DND-41 (cell line): ENCODE data around the gene HLF.

Source experiments
- ATAC-seq: fragments of 200-7000 bp; cut with Tn5 transposase; 3 replicates; pipeline ENCODE4 v1.9.1; 2021; ENCODE audit warnings: low read depth; ENCODE audit not compliant: insufficient read depth
- DNase-seq: peaks from one replicate; pipeline ENCODE4 v3.0.0-alpha.2; 2020
- H2AFZ ChIP-seq: 2 replicates; pipeline ENCODE4 v1.6.0; 2012; ENCODE audit warnings: low read depth, low read length
- H3K27ac ChIP-seq: 2 replicates; pipeline ENCODE4 v1.5.1; 2012; ENCODE audit warnings: low read length, inconsistent platforms
- H3K27me3 ChIP-seq: fragments of 200-600 bp; sonication (generic); 2 replicates; pipeline ENCODE4 v1.6.0; 2012; ENCODE audit warnings: low read length, mild to moderate bottlenecking, inconsistent platforms; ENCODE audit not compliant: insufficient read depth, poor library complexity
- H3K36me3 ChIP-seq: 2 replicates; pipeline ENCODE4 v1.5.1; 2012; ENCODE audit warnings: low read length, inconsistent platforms; ENCODE audit not compliant: insufficient read depth
- H3K4me1 ChIP-seq: 2 replicates; pipeline ENCODE4 v1.5.1; 2012; ENCODE audit warnings: mild to moderate bottlenecking, low read length; ENCODE audit not compliant: insufficient read depth
- H3K4me2 ChIP-seq: 2 replicates; pipeline ENCODE4 v1.6.0; 2012; ENCODE audit warnings: mild to moderate bottlenecking, moderate library complexity, low read length, inconsistent platforms; ENCODE audit not compliant: insufficient read depth
- H3K4me3 ChIP-seq, 2 experiments: fragments of 200-600 bp in 1 of 2; shearing (Covaris generic) in 1 of 2; 2 replicates each; pipeline ENCODE4 v1.5.1; 2012 to 2016; ENCODE audit warnings: inconsistent platforms in 2 of 2, low read length in 2 of 2, mild to moderate bottlenecking in 2 of 2, low read depth in 1 of 2, moderate library complexity in 1 of 2
- H3K79me2 ChIP-seq: 2 replicates; pipeline ENCODE4 v1.6.0; 2012; ENCODE audit warnings: low read length, inconsistent platforms; ENCODE audit not compliant: insufficient read depth
- H3K9ac ChIP-seq: 2 replicates; pipeline ENCODE4 v1.6.0; 2012; ENCODE audit warnings: low read depth, mild to moderate bottlenecking, inconsistent platforms, low read length, moderate library complexity
- H3K9me3 ChIP-seq: 2 replicates; pipeline ENCODE4 v1.5.1; 2012; ENCODE audit warnings: low read length, moderate library complexity, mild to moderate bottlenecking, inconsistent platforms; ENCODE audit not compliant: insufficient read depth, severe bottlenecking
- H4K20me1 ChIP-seq: 2 replicates; pipeline ENCODE4 v1.6.0; 2012; ENCODE audit warnings: low read length; ENCODE audit not compliant: insufficient read depth
- CTCF ChIP-seq: IDR thresholded peaks from 2 replicates; pipeline ENCODE4 v1.5.1; 2012; ENCODE audit warnings: borderline replicate concordance, low read length, moderate library complexity, mild to moderate bottlenecking; ENCODE audit not compliant: poor library complexity, severe bottlenecking; ENCODE audit errors: extremely low read depth
- EZH2 ChIP-seq: IDR thresholded peaks from 3 replicates; pipeline ENCODE4 v1.6.1; 2012; ENCODE audit warnings: borderline replicate concordance, low read depth, mild to moderate bottlenecking, moderate library complexity, low read length, inconsistent platforms; ENCODE audit not compliant: severe bottlenecking

HLF gene

GRCh38 chr17:55282741-55283140, 18.0 kb downstream of the HLF start:
- Histone ChIP-seq H3K9me3 (no peaks in the 10 kb centered on the region), H2AFZ (no peak overlapping the region), H3K4me2 (no peak overlapping the region), H3K27ac (no peak overlapping the region), H3K36me3 (no peaks in the 10 kb centered on the region), H3K4me3 (no peak overlapping the region), H3K4me1 (no peaks in the 10 kb centered on the region), H3K79me2 (no peaks in the 10 kb centered on the region), H3K9ac (no peak overlapping the region), H3K27me3 (no peaks in the 10 kb centered on the region), H4K20me1 (no peaks in the 10 kb centered on the region)
- ATAC-seq = no peak
- TF ChIP-seq CTCF = no peak
- TF ChIP-seq EZH2 = no peak
- DNase-seq = no peak

DNA sequence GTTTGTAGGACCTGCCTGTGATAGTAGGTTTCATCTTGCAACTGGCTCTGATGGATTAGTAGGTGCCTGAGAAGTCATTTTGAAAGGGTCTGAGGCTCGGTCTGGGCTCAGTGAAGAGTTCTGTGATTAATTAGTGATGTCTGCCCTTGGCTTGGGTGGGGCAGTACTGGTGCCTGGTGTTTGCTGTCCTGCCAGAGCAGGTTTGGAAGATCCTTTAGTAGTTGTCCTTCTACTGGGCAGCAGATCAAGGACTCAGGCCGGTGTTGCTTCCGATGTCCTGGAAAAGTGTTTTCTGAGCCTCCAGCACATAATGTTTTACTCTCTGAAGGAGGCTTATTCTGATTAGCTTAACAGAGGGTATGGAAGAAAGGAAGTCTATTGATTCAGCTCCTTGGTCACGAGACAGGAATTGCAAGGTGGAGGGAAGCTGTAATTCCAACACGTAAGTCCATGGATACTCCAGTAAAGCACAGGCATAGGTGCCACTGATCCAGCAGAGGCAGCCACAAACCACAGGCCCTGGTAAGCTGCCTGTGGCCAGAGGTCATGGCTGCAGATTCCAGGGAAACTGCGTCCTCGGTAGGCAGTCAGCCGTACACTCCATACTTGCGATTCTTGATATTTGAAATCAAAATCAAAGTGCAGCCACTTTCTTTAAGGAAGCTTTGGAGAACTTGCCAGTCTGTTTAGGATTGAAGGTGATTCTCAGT, 18.7 kb downstream of the HLF start:
- no peak overlapping the region for H3K4me3 ChIP-seq
- H3K79me2 ChIP-seq = no peaks in the 10 kb centered on the region
- no peaks in the 10 kb centered on the region for H4K20me1 ChIP-seq
- H2AFZ ChIP-seq = no peak overlapping the region
- H3K36me3 ChIP-seq = no peaks in the 10 kb centered on the region
- DNase-seq = no peak
- no peak overlapping the region for H3K9ac ChIP-seq
- no peaks in the 10 kb centered on the region for H3K27me3 ChIP-seq
- H3K9me3 ChIP-seq = no peaks in the 10 kb centered on the region
- H3K4me1 ChIP-seq = no peaks in the 10 kb centered on the region
- no peak overlapping the region for H3K27ac ChIP-seq
- no peak overlapping the region for H3K4me2 ChIP-seq
- TF ChIP-seq EZH2 (no peak), CTCF (no peak)
- ATAC-seq = no peak

GRCh38 chr17:55284001-55284884, 19.5 kb downstream of the HLF start:
- TF ChIP-seq CTCF (no peak), EZH2 (no peak)
- ATAC-seq (no peak), DNase-seq (no peak)
- Histone ChIP-seq H3K36me3 (no peaks in the 10 kb centered on the region), H2AFZ (no peak overlapping the region), H3K9me3 (no peaks in the 10 kb centered on the region), H3K4me1 (no peaks in the 10 kb centered on the region), H3K4me2 (no peak overlapping the region), H3K9ac (no peak overlapping the region), H3K27me3 (no peaks in the 10 kb centered on the region), H4K20me1 (no peaks in the 10 kb centered on the region), H3K27ac (no peak overlapping the region), H3K4me3 (no peak overlapping the region), H3K79me2 (no peaks in the 10 kb centered on the region)
